Measurements from ENCODE around the gene ABCA5. TPM values are rescaled to one million over a fixed set of nuclear protein-coding genes. Genes with fewer than 3 reads are reported as not detected.
A peak's percentile ranks its signal among the peaks of the same experiment; 100 is the strongest.

Gene ABCA5
- total and polyA plus RNA-seq, 9 of the 15 experiments (the other 6 are each of a cell fraction or from before 2014, with no cell fraction given), result 0.74 to 2.3 (median 1.4) TPM

GRCh38 chr17:69254187-69254586 lies 72.7 kb downstream of the ABCA5 start (continued):
- peak; percentile 67 for TF ChIP-seq SMARCA4 (IDR thresholded peaks at IDR 0.05)
- TF ChIP-seq MEIS2 (IDR thresholded peaks at IDR 0.05; ENCODE audit: partially characterized antibody), result peak; percentile 96
- TF ChIP-seq PKNOX1 (IDR thresholded peaks at IDR 0.05), result peak; percentile 79
- TF ChIP-seq ZNF639 (CRISPR knock-in tag; conservative IDR thresholded peaks at IDR 0.05 in 1 of 2, IDR thresholded peaks at IDR 0.05 in 1 of 2), result 0 out of 4 replicates have a peak, but pooled peaks of 1 of the 2 experiments have one; percentile 38
- TF ChIP-seq THAP12 (CRISPR knock-in tag; IDR thresholded peaks at IDR 0.05), result no peak
- TF ChIP-seq SOX6 (IDR thresholded peaks at IDR 0.05), result peak; percentile 27; the same call in 1 of the 2 replicates
- no peak for TF ChIP-seq ZBTB2 (IDR thresholded peaks at IDR 0.05)
- TF ChIP-seq ZBTB7A (IDR thresholded peaks at IDR 0.05; ENCODE audit: borderline replicate concordance, control insufficient read depth, low read depth, low read length), result no peak
- TF ChIP-seq ZFP91 (CRISPR knock-in tag; IDR thresholded peaks at IDR 0.05), result no peak
- no peak for TF ChIP-seq ZNF143 (CRISPR knock-in tag; IDR thresholded peaks at IDR 0.05)
- no peak for TF ChIP-seq ZBTB5 (IDR thresholded peaks at IDR 0.05)
- TF ChIP-seq ZNF766 (CRISPR knock-in tag; conservative IDR thresholded peaks at IDR 0.05), result peak; percentile 76
- TF ChIP-seq IFI16 (CRISPR knock-in tag; IDR thresholded peaks at IDR 0.05), result no peak
